ENCODE results near the gene PPP6R2. TPM values are rescaled to one million over a fixed set of nuclear protein-coding genes. Genes with fewer than 3 reads are reported as not detected.

Gene PPP6R2
- total RNA-seq, 1 donor from 2014 or later: 45.2 TPM

- DNase-seq (ENCODE audit: low read depth): no peak
- no peak for TF ChIP-seq CTCF (IDR thresholded peaks at IDR 0.05; ENCODE audit: insufficient read depth, low read length, poor library complexity, severe bottlenecking)
- H3K4me3 ChIP-seq (ENCODE audit: low read depth, low read length): no peak overlapping the region
- H3K36me3 ChIP-seq (ENCODE audit: control insufficient read depth, insufficient read depth, low read length): no peaks in the 10 kb centered on the region
- no peaks in the 10 kb centered on the region for H3K27me3 ChIP-seq (ENCODE audit: control insufficient read depth, insufficient read depth, low read length)
These were observed 5.7 kb upstream of the PPP6R2 start for GRCh38 chr22:50337262-50338041.

DNA sequence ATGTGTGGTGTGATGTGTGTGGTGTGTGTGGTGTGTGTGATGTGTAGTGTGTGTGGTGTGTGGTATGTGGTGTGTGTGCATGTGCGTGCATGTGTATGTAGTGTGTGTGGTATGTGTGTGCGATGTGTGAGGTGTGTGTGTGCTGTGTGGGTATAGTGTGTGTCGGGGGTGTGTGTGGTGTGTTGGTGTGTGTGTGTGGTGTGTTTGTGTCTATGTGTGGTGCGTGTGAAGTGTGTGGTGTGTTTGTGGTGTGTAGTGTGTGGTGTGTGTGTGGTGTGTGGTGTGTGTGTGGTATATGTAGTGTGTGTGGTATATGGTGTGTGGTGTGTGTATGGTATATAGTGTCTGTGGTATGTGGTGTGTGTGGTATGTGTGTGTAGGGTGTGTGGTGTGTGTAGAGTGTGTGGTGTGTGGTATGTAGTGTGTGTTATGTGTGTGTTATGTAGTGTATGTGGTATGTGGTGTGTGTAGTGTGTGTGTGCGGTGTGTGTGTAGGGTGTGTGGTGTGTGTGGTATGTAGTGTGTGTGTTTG lies 5.0 kb upstream of the PPP6R2 start:
- no peaks in the 10 kb centered on the region for H3K27me3 ChIP-seq (ENCODE audit: control insufficient read depth, insufficient read depth, low read length)

DNA sequence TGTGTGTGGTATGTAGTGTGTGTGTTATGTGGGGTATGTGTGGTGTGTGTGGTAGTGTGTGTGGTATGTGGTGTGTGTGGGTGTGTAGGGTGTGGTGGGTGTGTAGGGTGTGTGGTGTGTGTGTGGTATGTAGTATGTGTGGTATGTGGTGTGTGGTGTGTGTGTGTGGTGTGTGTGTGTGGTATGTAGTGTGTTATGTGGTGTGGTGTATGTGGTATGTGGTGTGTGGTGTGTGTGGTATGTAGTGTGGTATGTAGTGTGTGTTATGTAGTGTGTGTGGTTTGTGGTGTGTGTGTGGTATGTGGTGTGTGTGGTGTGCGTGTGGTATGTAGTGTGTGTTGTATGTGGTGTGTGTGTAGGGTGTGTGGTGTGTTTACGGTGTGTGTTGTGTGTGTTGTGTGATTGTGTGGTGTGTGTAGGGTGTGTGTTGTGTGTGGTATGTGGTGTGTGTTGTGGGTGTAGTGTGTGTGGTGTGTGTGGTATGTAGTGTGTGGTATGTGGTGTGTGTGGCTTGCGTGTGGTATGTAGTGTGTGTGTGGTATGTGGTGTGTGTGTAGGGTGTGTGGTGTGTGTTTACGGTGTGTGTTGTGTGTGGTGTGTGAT lies 4.2 kb upstream of the PPP6R2 start:
- Histone ChIP-seq H3K36me3 (ENCODE audit: control insufficient read depth, insufficient read depth, low read length) (no peaks in the 10 kb centered on the region), H3K4me3 (ENCODE audit: low read depth, low read length) (no peak overlapping the region), H3K27me3 (ENCODE audit: control insufficient read depth, insufficient read depth, low read length) (no peaks in the 10 kb centered on the region)
- TF ChIP-seq CTCF (IDR thresholded peaks at IDR 0.05; ENCODE audit: insufficient read depth, low read length, poor library complexity, severe bottlenecking): no peak
- no peak for DNase-seq (ENCODE audit: low read depth)

More for the DNA sequence above, 5.0 kb upstream of the PPP6R2 start:
- Histone ChIP-seq H3K4me3 (ENCODE audit: low read depth, low read length) (no peak overlapping the region), H3K36me3 (ENCODE audit: control insufficient read depth, insufficient read depth, low read length) (no peaks in the 10 kb centered on the region)
- DNase-seq (ENCODE audit: low read depth): no peak
- no peak for TF ChIP-seq CTCF (IDR thresholded peaks at IDR 0.05; ENCODE audit: insufficient read depth, low read length, poor library complexity, severe bottlenecking)

- H3K36me3 ChIP-seq (ENCODE audit: control insufficient read depth, insufficient read depth, low read length): no peaks in the 10 kb centered on the region
- no peak for TF ChIP-seq CTCF (IDR thresholded peaks at IDR 0.05; ENCODE audit: insufficient read depth, low read length, poor library complexity, severe bottlenecking)
- no peak overlapping the region for H3K4me3 ChIP-seq (ENCODE audit: low read depth, low read length)
- DNase-seq (ENCODE audit: low read depth): no peak
- no peaks in the 10 kb centered on the region for H3K27me3 ChIP-seq (ENCODE audit: control insufficient read depth, insufficient read depth, low read length)
These were observed 2.9 kb upstream of the PPP6R2 start for GRCh38 chr22:50339945-50340879.

GRCh38 chr22:50341977-50342650 lies 1.0 kb upstream of the PPP6R2 start:
- Histone ChIP-seq H3K4me3 (ENCODE audit: low read depth, low read length) (peak overlapping the region; percentile 82), H3K36me3 (ENCODE audit: control insufficient read depth, insufficient read depth, low read length) (no peaks in the 10 kb centered on the region), H3K27me3 (ENCODE audit: control insufficient read depth, insufficient read depth, low read length) (no peaks in the 10 kb centered on the region)
- TF ChIP-seq CTCF (IDR thresholded peaks at IDR 0.05; ENCODE audit: insufficient read depth, low read length, poor library complexity, severe bottlenecking): peak; percentile 97
- DNase-seq (ENCODE audit: low read depth): peak; percentile 32

Data from kidney epithelial cell (primary cell).